WI38 (cell line): ENCODE measurements around the gene MBD5.
A peak's percentile ranks its signal among the peaks of the same experiment; 100 is the strongest.

Experiments used
- H3K4me3 ChIP-seq: 2 replicates; pipeline ENCODE4 v1.5.1; 2011; ENCODE audit warnings: low read depth, mild to moderate bottlenecking, control low read depth, low read length
- TF ChIP-seq, protein P1 (sequence below): IDR thresholded peaks from 2 replicates; pipeline ENCODE4 v1.5.1; 2012; ENCODE audit warnings: low read depth, mild to moderate bottlenecking, control low read depth, low read length

Gene MBD5

GRCh38 chr2:148173168-148173567, 152.3 kb downstream of the MBD5 start:
- TF ChIP-seq, protein P1, sequence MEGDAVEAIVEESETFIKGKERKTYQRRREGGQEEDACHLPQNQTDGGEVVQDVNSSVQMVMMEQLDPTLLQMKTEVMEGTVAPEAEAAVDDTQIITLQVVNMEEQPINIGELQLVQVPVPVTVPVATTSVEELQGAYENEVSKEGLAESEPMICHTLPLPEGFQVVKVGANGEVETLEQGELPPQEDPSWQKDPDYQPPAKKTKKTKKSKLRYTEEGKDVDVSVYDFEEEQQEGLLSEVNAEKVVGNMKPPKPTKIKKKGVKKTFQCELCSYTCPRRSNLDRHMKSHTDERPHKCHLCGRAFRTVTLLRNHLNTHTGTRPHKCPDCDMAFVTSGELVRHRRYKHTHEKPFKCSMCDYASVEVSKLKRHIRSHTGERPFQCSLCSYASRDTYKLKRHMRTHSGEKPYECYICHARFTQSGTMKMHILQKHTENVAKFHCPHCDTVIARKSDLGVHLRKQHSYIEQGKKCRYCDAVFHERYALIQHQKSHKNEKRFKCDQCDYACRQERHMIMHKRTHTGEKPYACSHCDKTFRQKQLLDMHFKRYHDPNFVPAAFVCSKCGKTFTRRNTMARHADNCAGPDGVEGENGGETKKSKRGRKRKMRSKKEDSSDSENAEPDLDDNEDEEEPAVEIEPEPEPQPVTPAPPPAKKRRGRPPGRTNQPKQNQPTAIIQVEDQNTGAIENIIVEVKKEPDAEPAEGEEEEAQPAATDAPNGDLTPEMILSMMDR: no peak
- no peak overlapping the region for H3K4me3 ChIP-seq

GRCh38 chr2:148177559-148177958, 156.7 kb downstream of the MBD5 start:
- TF ChIP-seq, protein P1: no peak
- no peak overlapping the region for H3K4me3 ChIP-seq

DNA sequence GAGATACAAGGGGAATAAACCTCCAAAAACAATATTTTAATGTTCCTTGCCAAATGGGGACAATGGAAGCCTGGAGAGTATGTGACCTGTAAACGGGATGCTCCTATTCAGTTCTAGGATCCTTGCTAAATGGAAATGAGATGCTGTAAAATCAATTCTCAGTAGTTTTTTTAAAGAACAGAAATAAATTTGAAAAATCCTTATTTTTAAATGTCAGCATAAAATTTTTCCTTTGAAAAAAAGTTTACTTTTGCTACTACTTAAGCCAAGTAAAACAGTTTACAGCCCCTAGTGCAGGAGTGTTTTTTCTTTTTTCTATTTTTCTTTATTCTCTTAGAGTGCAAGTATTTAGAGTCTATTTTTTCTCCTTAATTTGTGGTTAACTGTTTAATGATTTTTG, 158.8 kb downstream of the MBD5 start:
- no peak overlapping the region for H3K4me3 ChIP-seq
- TF ChIP-seq, protein P1: no peak

GRCh38 chr2:148184976-148185375, 164.1 kb downstream of the MBD5 start:
- H3K4me3 ChIP-seq: no peak overlapping the region
- TF ChIP-seq, protein P1: no peak

- TF ChIP-seq, protein P1: no peak
Observed at GRCh38 chr2:148194882-148195281, 174.0 kb downstream of the MBD5 start.

DNA sequence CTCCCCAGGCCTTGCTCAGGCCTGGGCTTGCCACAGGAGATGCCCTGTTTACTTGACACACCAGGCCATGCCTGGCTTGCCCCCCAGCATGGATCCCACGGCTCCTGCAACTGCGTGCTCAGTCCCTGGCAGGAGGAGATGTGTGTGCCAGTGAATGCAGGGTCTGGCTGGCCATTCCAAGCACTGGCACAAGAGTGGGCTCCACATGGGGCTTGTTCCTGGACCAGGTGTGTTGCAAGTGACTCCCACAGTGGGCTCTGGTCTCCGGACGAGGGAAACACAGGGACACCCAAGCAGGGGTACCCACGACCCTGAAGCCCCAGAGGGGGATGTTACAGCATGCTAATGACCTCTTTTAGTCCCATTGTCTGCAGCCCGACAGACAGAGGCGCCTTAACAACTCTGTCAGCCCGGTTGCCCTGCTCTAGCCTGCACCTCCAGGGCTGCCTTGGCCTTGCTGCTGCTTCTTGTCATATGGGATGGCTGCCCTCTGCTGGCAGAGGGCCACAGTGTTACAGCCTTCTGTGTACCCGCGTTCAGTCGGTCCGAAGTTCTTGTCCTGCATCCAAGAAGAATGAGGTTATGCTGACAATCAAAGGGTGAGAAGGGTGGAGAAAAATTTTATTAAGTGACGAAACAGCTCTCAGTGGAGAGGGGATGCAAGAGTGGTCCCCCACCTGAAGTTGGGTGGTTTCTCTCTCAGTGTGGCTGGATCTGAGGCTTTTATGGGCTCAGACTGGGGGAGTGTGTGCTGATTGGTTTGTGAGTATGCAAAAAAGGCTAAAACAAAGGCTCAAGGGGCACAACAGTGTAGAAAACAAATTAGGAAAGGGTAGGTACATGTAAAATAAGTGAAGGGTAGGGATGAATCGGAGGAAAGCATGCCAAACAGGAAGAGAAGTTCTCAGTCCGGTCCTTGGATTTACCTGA, 180.4 kb downstream of the MBD5 start:
- no peak overlapping the region for H3K4me3 ChIP-seq
- TF ChIP-seq, protein P1: peak; percentile 50

More at GRCh38 chr2:148194882-148195281, 174.0 kb downstream of the MBD5 start:
- H3K4me3 ChIP-seq: no peak overlapping the region

GRCh38 chr2:148202237-148202636, 181.3 kb downstream of the MBD5 start:
- no peak overlapping the region for H3K4me3 ChIP-seq
- TF ChIP-seq, protein P1: no peak
